ENCODE results near the gene FIZ1. TPM values are rescaled to one million over a fixed set of nuclear protein-coding genes. Genes with fewer than 3 reads are reported as not detected.
A peak's percentile ranks its signal among the peaks of the same experiment; 100 is the strongest.

Gene FIZ1
- total and polyA plus RNA-seq, 8 donors, result 6.8 to 12.6 (median 10.3) TPM

DNA sequence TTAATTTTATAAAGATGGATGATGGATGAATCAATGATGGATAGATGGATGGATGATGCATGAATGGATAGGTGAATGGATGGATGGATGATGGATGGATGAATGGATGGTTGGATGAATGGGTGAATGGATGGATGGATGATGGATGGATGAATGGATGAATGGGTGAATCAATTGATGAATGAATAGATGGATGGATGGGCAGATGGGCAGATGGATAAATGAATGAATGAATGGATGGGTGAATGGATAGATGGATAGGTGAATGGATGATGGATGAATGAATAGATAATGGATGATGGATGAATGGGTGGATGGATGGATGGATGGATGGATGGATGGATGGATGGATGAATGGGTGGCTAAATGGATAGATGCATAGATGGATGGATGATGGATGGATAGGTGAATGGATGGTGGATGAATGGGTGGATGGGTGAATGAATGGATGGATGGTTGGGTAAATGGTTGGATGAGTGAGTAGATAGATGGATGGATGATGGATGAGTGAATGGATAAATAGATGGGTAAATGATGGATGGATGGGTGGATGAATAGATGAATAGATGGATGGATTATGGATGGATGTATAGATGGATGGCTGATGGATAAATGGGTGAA is 31.5 kb downstream of the FIZ1 start:
- H3K4me3 ChIP-seq, result no peak overlapping the region
- no peak for ATAC-seq

GRCh38 chr19:55566823-55567222 is 32.5 kb downstream of the FIZ1 start:
- ATAC-seq, result no peak
- intact Hi-C loops (cut with DNase I), result no loop called here
- no peak for TF ChIP-seq CTCF (IDR thresholded peaks at IDR 0.05)
- 42 to 46% methylated on average over 9 of the region's 9 CpGs for WGBS, 2 donors
- no peaks in the 10 kb centered on the region for H3K4me1 ChIP-seq
- no peaks in the 10 kb centered on the region for H3K36me3 ChIP-seq
- H3K27ac ChIP-seq, result no peak overlapping the region
- no peak overlapping the region for H3K4me3 ChIP-seq
- no peak for DNase-seq
- H3K9me3 ChIP-seq, result no peaks in the 10 kb centered on the region
- FAIRE-seq, result no peak
- H3K27me3 ChIP-seq, result no peaks in the 10 kb centered on the region

More for the DNA sequence above, 31.5 kb downstream of the FIZ1 start:
- intact Hi-C loops (cut with DNase I), result no loop called here
- no peaks in the 10 kb centered on the region for H3K27me3 ChIP-seq
- H3K36me3 ChIP-seq, result no peaks in the 10 kb centered on the region
- H3K27ac ChIP-seq, result no peak overlapping the region
- no peak for TF ChIP-seq CTCF (IDR thresholded peaks at IDR 0.05)
- H3K4me1 ChIP-seq, result no peaks in the 10 kb centered on the region
- DNase-seq (no peak), FAIRE-seq (no peak)
- no peaks in the 10 kb centered on the region for H3K9me3 ChIP-seq

- Histone ChIP-seq H3K9me3 (no peaks in the 10 kb centered on the region), H3K27me3 (no peaks in the 10 kb centered on the region), H3K4me3 (no peak overlapping the region), H3K4me1 (no peaks in the 10 kb centered on the region), H3K36me3 (no peaks in the 10 kb centered on the region), H3K27ac (peak overlapping the region in 1 of 4 donors; percentile 48)
- no peak for TF ChIP-seq CTCF (IDR thresholded peaks at IDR 0.05)
- DNase-seq, result peak in 3 of 6 donors; percentile 47 to 55 (median 49)
- ATAC-seq, result peak; percentile 69 to 93 (median 87)
- no peak for FAIRE-seq
- WGBS, 2 donors, result 58 to 60% methylated on average over 12 of the region's 12 CpGs
- intact Hi-C loops (cut with DNase I), result no loop called here
These were observed 36.0 kb downstream of the FIZ1 start for GRCh38 chr19:55563261-55563690.

- Histone ChIP-seq H3K4me1 (no peaks in the 10 kb centered on the region), H3K36me3 (no peaks in the 10 kb centered on the region), H3K27ac (no peak overlapping the region), H3K9me3 (no peaks in the 10 kb centered on the region), H3K27me3 (no peaks in the 10 kb centered on the region), H3K4me3 (no peak overlapping the region)
- intact Hi-C loops (cut with DNase I), result no loop called here
- ATAC-seq, result no peak
- DNase-seq, result no peak
- TF ChIP-seq CTCF (IDR thresholded peaks at IDR 0.05), result no peak
- FAIRE-seq, result no peak
- 62 to 76% methylated on average over 9 of the region's 9 CpGs for WGBS, 2 donors
These were observed 39.6 kb downstream of the FIZ1 start for GRCh38 chr19:55559684-55560083.

DNA sequence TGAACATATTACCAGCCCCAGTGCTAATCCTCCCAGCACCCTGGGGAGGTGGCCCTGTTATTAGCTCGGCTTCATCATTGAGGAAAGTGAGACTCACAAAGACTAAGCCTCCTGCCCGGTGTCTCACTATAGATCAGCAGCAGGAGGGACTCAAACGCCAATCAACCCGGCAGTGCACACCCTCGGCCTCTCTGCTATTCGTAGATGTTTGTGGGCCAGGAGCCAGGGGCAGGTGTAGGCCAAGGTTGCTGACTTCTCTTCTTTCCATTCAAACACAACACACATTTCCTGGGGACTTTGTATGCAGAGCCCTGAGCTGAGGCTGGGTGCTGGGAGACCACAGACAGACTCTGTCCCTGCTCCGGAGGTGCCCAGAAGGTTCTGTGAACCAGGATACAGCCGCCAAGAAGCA is 44.6 kb downstream of the FIZ1 start:
- no peak for FAIRE-seq

More for the DNA sequence above, 44.6 kb downstream of the FIZ1 start:
- Histone ChIP-seq H3K4me3 (no peak overlapping the region), H3K9me3 (no peaks in the 10 kb centered on the region), H3K27me3 (no peaks in the 10 kb centered on the region), H3K4me1 (peaks cover 0 to 3% (median 0%) of the 10 kb centered on the region in 3 donors), H3K27ac (no peak overlapping the region), H3K36me3 (no peaks in the 10 kb centered on the region)
- intact Hi-C loops (cut with DNase I), result no loop called here
- ATAC-seq (peak in 2 of 4 donors; percentile 56 to 65), DNase-seq (no peak)
- 45% methylated on average over 8 of the region's 8 CpGs for WGBS, 2 donors
- TF ChIP-seq CTCF (IDR thresholded peaks at IDR 0.05), result no peak

Measured in pancreas (tissue), 10 donors.